PC-9 (cell line): ENCODE data around the gene FBXO28. TPM values are rescaled to one million over a fixed set of nuclear protein-coding genes. Genes with fewer than 3 reads are reported as not detected.

Experiments
- BruUV-seq: library from RNA; stranded (reverse); fragments of 400-500 nt; replicated peaks from 2 replicates; lab custom pipeline; 2021; lab: Mats Ljungman, UMichigan
- CTCF ChIA-PET: fragments of 300-600 bp; sonication (Branson Sonifier 250); formaldehyde crosslinking; loops from one replicate; lab custom pipeline; 2022; ENCODE audit warnings: antibody characterized with exemption; lab: Charles Lee
- POLR2A ChIA-PET: fragments of 300-600 bp; sonication (Branson Sonifier 250); formaldehyde crosslinking; loops from one replicate; lab custom pipeline; 2022; ENCODE audit warnings: antibody characterized with exemption; ENCODE audit not compliant: unreplicated experiment; lab: Charles Lee
- DNase-seq, 2 experiments: peaks; one replicate each; pipeline versions ENCODE4 v3.0.0 to v3.0.0-alpha.2; 2015 to 2022; ENCODE audit warnings: mixed read lengths in 1 of 2
- H2AFZ ChIP-seq: fragments of 200-600 bp; sonication (generic); 2 replicates; pipeline ENCODE4 v1.8.1; 2017; ENCODE audit warnings: antibody characterized with exemption
- H3F3A ChIP-seq: fragments of 200-600 bp; sonication (generic); 2 replicates; pipeline ENCODE4 v1.8.1; 2017; ENCODE audit warnings: antibody characterized with exemption, mild to moderate bottlenecking, low read depth; ENCODE audit not compliant: insufficient read depth
- H3K27ac ChIP-seq: fragments of 200-600 bp; sonication (generic); 2 replicates; pipeline ENCODE4 v1.6.1; 2016; ENCODE audit warnings: mixed run types
- H3K27me3 ChIP-seq: fragments of 200-600 bp; sonication (generic); 2 replicates; pipeline ENCODE4 v1.6.1; 2016; ENCODE audit warnings: low read depth, mixed run types; ENCODE audit not compliant: insufficient read depth
- H3K36me3 ChIP-seq: fragments of 200-600 bp; sonication (generic); 2 replicates; pipeline ENCODE4 v1.6.1; 2016; ENCODE audit warnings: low read depth, mixed run types
- H3K4me1 ChIP-seq: fragments of 200-600 bp; sonication (generic); replicated peaks from 2 replicates; pipeline ENCODE4 v1.6.1; 2016; ENCODE audit warnings: mixed run types; ENCODE audit not compliant: insufficient read depth
- H3K4me2 ChIP-seq: fragments of 200-600 bp; sonication (generic); 2 replicates; pipeline ENCODE4 v1.6.1; 2017; ENCODE audit warnings: mixed run types
- H3K4me3 ChIP-seq: fragments of 200-600 bp; sonication (generic); 2 replicates; pipeline ENCODE4 v1.6.1; 2016; ENCODE audit warnings: mixed run types
- H3K79me2 ChIP-seq: fragments of 200-600 bp; sonication (generic); 2 replicates; pipeline ENCODE4 v1.6.1; 2017; ENCODE audit warnings: low read depth, mixed run types
- H3K9me2 ChIP-seq: fragments of 200-600 bp; sonication (generic); 2 replicates; pipeline ENCODE4 v1.8.1; 2017; ENCODE audit warnings: mild to moderate bottlenecking; ENCODE audit not compliant: insufficient read depth
- H3K9me3 ChIP-seq: fragments of 200-600 bp; sonication (generic); 2 replicates; pipeline ENCODE4 v1.8.1; 2016; ENCODE audit warnings: low read depth; ENCODE audit not compliant: insufficient read depth
- H4K20me1 ChIP-seq: fragments of 200-600 bp; sonication (generic); 2 replicates; pipeline ENCODE4 v1.8.1; 2017; ENCODE audit not compliant: insufficient read depth
- EZH2 ChIP-seq: fragments of 200-600 bp; sonication (generic); IDR thresholded peaks from 2 replicates; pipeline ENCODE4 v1.8.0; 2017; ENCODE audit warnings: antibody characterized with exemption, low read depth
- intact Hi-C: fragments of 100-400 bp; cut with micrococcal nuclease; formaldehyde crosslinking; loops from one replicate; pipeline ENCODE4 v1.10.0; 2022; ENCODE audit not compliant: unreplicated experiment
- total RNA-seq: library from RNA; stranded (reverse); gene quantifications from 2 replicates; pipeline ENCODE4 v1.2.3, GENCODE V29; 2021
- TF ChIP-seq, protein P1 (sequence below): fragments of 200-600 bp; sonication (generic); conservative IDR thresholded peaks from 2 replicates; pipeline ENCODE4 v1.6.1; 2017; ENCODE audit warnings: mixed run types, antibody characterized with exemption, mild to moderate bottlenecking, moderate library complexity

The FBXO28 gene
- total RNA-seq, 1 experiment from 2014 or later, result 48.1 TPM

GRCh38 chr1:224181453-224181810 lies 67.5 kb downstream of the FBXO28 start:
- ChIA-PET CTCF (no interaction called here), POLR2A (no interaction called here)
- intact Hi-C loops, result no loop called here
- DNase-seq, result no peak
- no peak overlapping the region for H2AFZ ChIP-seq
- BruUV-seq, result no TSS peak
- H3K9me3 ChIP-seq, result no peaks in the 10 kb centered on the region
- H3K4me2 ChIP-seq, result peak overlapping the region; percentile 79; the same call in 1 of the 2 replicates
- H3K9me2 ChIP-seq, result no peaks in the 10 kb centered on the region
- peaks cover 26% of the 10 kb centered on the region for H3F3A ChIP-seq
- H3K27ac ChIP-seq, result peak overlapping the region; percentile 82; the same call in 1 of the 2 replicates
- H3K36me3 ChIP-seq, result no peaks in the 10 kb centered on the region
- no peaks in the 10 kb centered on the region for H3K27me3 ChIP-seq
- no peak for TF ChIP-seq EZH2
- TF ChIP-seq, protein P1, sequence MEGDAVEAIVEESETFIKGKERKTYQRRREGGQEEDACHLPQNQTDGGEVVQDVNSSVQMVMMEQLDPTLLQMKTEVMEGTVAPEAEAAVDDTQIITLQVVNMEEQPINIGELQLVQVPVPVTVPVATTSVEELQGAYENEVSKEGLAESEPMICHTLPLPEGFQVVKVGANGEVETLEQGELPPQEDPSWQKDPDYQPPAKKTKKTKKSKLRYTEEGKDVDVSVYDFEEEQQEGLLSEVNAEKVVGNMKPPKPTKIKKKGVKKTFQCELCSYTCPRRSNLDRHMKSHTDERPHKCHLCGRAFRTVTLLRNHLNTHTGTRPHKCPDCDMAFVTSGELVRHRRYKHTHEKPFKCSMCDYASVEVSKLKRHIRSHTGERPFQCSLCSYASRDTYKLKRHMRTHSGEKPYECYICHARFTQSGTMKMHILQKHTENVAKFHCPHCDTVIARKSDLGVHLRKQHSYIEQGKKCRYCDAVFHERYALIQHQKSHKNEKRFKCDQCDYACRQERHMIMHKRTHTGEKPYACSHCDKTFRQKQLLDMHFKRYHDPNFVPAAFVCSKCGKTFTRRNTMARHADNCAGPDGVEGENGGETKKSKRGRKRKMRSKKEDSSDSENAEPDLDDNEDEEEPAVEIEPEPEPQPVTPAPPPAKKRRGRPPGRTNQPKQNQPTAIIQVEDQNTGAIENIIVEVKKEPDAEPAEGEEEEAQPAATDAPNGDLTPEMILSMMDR, result no peak
- H4K20me1 ChIP-seq, result no peaks in the 10 kb centered on the region
- peaks cover 15% of the 10 kb centered on the region for H3K4me1 ChIP-seq
- no peak overlapping the region for H3K4me3 ChIP-seq
- H3K79me2 ChIP-seq, result peaks cover 13% of the 10 kb centered on the region; the same call in 1 of the 2 replicates

DNA sequence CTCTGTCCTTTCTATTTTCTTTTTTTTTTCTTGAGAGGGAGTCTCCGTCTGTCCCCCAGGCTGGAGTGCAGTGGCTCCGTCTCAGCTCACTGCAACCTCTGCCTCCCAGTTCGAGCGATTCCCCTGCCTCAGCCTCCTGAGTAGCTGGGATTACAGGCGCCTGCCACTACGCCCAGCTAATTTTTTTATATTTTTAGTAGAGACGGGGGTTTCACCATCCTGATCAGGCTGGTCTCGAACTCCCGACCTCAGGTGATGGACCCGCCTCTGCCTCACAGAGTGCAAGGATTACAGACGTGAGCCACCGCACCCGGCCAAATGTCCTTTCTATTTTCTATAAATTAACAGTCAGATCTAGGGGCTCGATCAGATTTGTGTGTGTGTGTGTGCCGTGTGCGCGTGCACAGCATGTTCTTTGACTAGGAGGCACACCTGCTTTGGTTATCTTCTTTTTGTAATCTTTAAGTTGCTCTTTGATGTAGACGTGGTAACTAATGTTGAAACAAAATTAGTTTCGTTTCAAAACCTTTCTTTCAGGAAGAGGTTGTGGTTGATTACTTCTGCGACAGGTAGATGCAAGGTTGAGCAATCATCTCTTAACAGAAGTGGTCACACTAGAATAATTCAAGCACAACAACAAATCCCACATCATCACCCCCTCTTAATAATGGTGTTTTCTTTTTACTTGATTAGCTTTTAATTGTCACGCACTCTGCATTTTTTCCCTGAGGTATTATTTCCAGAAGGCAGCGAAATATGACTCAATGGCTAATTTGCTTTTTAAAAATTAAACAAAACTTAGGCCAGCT lies 68.3 kb downstream of the FBXO28 start:
- Histone ChIP-seq H2AFZ (peak overlapping the region; percentile 99), H3K27ac (peak overlapping the region; percentile 82), H3K36me3 (no peaks in the 10 kb centered on the region), H3K9me2 (no peaks in the 10 kb centered on the region), H3K4me3 (peak overlapping the region; percentile 75), H3K79me2 (peaks cover 15% of the 10 kb centered on the region; the same call in 1 of the 2 replicates), H3K4me1 (peaks cover 15% of the 10 kb centered on the region), H3K4me2 (peak overlapping the region; percentile 79), H3K27me3 (no peaks in the 10 kb centered on the region), H4K20me1 (no peaks in the 10 kb centered on the region), H3K9me3 (no peaks in the 10 kb centered on the region), H3F3A (peaks cover 26% of the 10 kb centered on the region)
- TSS peak; percentile 91 for BruUV-seq
- ChIA-PET CTCF (no interaction called here), POLR2A (interaction anchor here (0.7 to 0.8 kb wide), 3 partner anchors 30 to 66 kb away, joined by 3 to 4 read pairs (median 3); no protein-coding TSS in a partner anchor)
- peak in 1 of 2 experiments; percentile 84 for DNase-seq
- no peak for TF ChIP-seq EZH2
- TF ChIP-seq, protein P1, result no peak
- intact Hi-C loops, result no loop called here

DNA sequence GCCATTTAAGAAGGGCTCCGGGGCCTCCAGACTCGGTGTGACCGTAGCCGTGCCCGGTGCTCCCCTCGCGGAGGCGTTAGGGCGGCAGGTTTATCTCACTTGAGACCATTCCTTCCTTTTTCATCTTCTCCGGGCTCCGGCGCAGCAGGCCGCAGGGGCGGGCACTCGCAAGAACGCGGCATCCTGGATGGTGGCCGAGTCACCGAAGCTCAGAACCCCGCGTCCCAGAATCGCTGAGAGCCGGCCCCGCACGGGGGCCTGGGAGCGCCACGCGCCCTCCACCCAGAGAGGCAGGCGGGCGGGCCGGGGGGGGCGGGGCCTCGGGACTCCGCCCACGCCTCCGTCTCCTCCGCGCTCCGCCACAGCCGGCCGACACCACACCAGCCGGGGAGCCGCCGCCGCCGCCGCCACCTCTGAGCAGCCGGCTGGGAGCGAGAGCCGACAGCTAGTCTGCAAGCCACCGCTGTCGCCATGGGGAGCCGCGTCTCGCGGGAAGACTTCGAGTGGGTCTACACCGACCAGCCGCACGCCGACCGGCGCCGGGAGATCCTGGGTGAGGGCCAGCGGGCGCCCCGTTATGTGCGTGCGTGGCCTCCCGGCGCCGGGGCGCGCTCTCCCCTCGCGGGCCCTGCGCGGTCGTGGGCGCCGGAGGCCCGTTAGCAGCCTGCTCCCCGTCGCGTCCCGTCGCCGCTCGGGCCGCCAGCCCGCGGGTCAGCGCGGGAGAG lies 69.1 kb downstream of the FBXO28 start, which contains the start of gene DEGS1:
DEGS1 (plus strand) TSS at position 375 of the 725 bp plus-strand sequence; CDS start at position 472, 97 bp downstream.
- Histone ChIP-seq H3K4me2 (peak within 1 kb of the TSS; percentile 79), H4K20me1 (no peaks in the 10 kb centered on the region), H3K4me3 (peak within 1 kb of the TSS; percentile 75), H3K9me3 (no peaks in the 10 kb centered on the region), H2AFZ (peak within 1 kb of the TSS; percentile 99), H3K79me2 (peaks cover 20% of the 10 kb centered on the region; the same call in 1 of the 2 replicates), H3K9me2 (no peaks in the 10 kb centered on the region), H3K27ac (peak within 1 kb of the TSS; percentile 82), H3K4me1 (peaks cover 15% of the 10 kb centered on the region), H3F3A (peaks cover 26% of the 10 kb centered on the region), H3K36me3 (no peaks in the 10 kb centered on the region), H3K27me3 (no peaks in the 10 kb centered on the region)
- peak; percentile 67 to 87 for DNase-seq
- intact Hi-C loops, result loop anchor here (1.0 kb wide), 1 partner anchor 29 kb away; no protein-coding TSS in a partner anchor
- TF ChIP-seq EZH2, result no peak
- no TSS peak for BruUV-seq
- ChIA-PET POLR2A (interaction anchor here (0.7 to 0.8 kb wide), 4 partner anchors 30 to 824 kb away, joined by 3 to 4 read pairs (median 3); no protein-coding TSS in a partner anchor), CTCF (no interaction called here)
